B cell (primary cell): ENCODE measurements around the gene EFNA5.

Experiments
- EZH2 ChIP-seq: IDR thresholded peaks from 2 replicates; pipeline ENCODE4 v1.6.1; 2012; ENCODE audit warnings: borderline replicate concordance, low read depth, mild to moderate bottlenecking, moderate library complexity, low read length; ENCODE audit not compliant: insufficient read depth, poor library complexity, severe bottlenecking
- TF ChIP-seq, protein P1 (sequence below): fragments of 200-600 bp; IDR thresholded peaks from one replicate; pipeline ENCODE4 v1.8.0; 2022; ENCODE audit warnings: antibody characterized with exemption, mild to moderate bottlenecking

DNA sequence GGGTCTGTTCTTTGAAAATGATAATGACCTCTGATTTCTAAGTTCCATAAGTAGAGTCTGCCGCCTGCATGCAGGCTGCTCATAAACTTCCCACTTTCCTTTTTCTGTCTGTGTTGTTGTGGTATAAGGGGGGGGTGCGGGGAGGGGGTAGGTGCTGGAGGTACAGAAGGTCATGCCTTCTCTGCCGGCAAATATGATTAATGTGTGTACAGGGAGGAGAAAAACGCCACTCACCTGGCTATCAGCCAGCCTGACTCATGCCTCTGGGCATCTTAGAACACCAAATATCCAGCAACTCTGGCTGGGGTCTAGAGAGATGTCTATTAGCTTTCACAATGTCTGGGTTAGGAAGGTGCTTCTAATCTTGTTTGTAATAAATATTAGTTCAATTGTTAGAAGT is 128.3 kb downstream of the EFNA5 start:
- TF ChIP-seq, protein P1, sequence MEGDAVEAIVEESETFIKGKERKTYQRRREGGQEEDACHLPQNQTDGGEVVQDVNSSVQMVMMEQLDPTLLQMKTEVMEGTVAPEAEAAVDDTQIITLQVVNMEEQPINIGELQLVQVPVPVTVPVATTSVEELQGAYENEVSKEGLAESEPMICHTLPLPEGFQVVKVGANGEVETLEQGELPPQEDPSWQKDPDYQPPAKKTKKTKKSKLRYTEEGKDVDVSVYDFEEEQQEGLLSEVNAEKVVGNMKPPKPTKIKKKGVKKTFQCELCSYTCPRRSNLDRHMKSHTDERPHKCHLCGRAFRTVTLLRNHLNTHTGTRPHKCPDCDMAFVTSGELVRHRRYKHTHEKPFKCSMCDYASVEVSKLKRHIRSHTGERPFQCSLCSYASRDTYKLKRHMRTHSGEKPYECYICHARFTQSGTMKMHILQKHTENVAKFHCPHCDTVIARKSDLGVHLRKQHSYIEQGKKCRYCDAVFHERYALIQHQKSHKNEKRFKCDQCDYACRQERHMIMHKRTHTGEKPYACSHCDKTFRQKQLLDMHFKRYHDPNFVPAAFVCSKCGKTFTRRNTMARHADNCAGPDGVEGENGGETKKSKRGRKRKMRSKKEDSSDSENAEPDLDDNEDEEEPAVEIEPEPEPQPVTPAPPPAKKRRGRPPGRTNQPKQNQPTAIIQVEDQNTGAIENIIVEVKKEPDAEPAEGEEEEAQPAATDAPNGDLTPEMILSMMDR, result no peak
- no peak for TF ChIP-seq EZH2
